Activated CD8-positive, alpha-beta memory T cell treated with anti-CD3 and anti-CD28 coated beads for 36 hours (primary cell): Measurements from ENCODE around the gene PRKAR1A. TPM values are rescaled to one million over a fixed set of nuclear protein-coding genes. Genes with fewer than 3 reads are reported as not detected.
"Not testable (repeated sequence)": the region's sequence is repeated elsewhere in the genome, so short reads cannot be mapped to it uniquely, and the experiment has no call there.

Experiments
- CTCF ChIA-PET: fragments of 350-600 bp; sonication (Branson Sonifier 250); formaldehyde crosslinking; loops from one replicate; lab custom pipeline; 2021; ENCODE audit warnings: antibody characterized with exemption; lab: Charles Lee
- POLR2A ChIA-PET: fragments of 350-600 bp; sonication (Branson Sonifier 250); formaldehyde crosslinking; loops from one replicate; lab custom pipeline; 2021; ENCODE audit warnings: antibody characterized with exemption; lab: Charles Lee
- total RNA-seq, 2 experiments: library from RNA; stranded (reverse); gene quantifications; one replicate each; pipeline ENCODE4 v1.2.3, GENCODE V29; 2021

PRKAR1A gene
- total RNA-seq, result 100 to 1,000 TPM; 181 to 182 TPM

GRCh38 chr17:68512247-68512959 lies at the start of gene PRKAR1A:
TSS of gene PRKAR1A (plus strand) at chr17:68512430. CDS start at chr17:68515400, 2,970 bp downstream.
- ChIA-PET POLR2A (interaction anchor here (0.5 to 1.5 kb wide), 4 partner anchors 10 to 543 kb away, joined by 3 to 8 read pairs (median 6); no protein-coding TSS in a partner anchor), CTCF (interaction anchor here (0.7 to 1.3 kb wide), 3 partner anchors 10 to 48 kb away, joined by 3 to 8 read pairs (median 3); no protein-coding TSS in a partner anchor)

- ChIA-PET CTCF (interaction anchor here (0.6 to 2.8 kb wide), 7 partner anchors 47 to 494 kb away, joined by 3 to 9 read pairs (median 4); partner anchors contain the start of genes AMZ2 and PRKAR1A), POLR2A (no interaction called here)
Observed at GRCh38 chr17:68463211-68464019, 48.8 kb upstream of the PRKAR1A start.

- CTCF ChIA-PET, result interaction anchor here (1.0 to 1.5 kb wide), 3 partner anchors 10 to 295 kb away, joined by 3 to 5 read pairs (median 4); no protein-coding TSS in a partner anchor
- POLR2A ChIA-PET, result no interaction called here
Observed at GRCh38 chr17:68468334-68468733, 43.9 kb upstream of the PRKAR1A start.

- ChIA-PET CTCF (interaction anchor here (1.0 to 1.5 kb wide), 3 partner anchors 9 to 296 kb away, joined by 3 to 5 read pairs (median 4); no protein-coding TSS in a partner anchor), POLR2A (no interaction called here)
Observed at GRCh38 chr17:68468788-68469187, 43.4 kb upstream of the PRKAR1A start.

- CTCF ChIA-PET, result no interaction called here
- POLR2A ChIA-PET, result no interaction called here
Observed at GRCh38 chr17:68470961-68471360, 41.3 kb upstream of the PRKAR1A start.

- CTCF ChIA-PET, result interaction anchor here (0.5 to 1.3 kb wide), 4 partner anchors 14 to 33 kb away, joined by 3 to 4 read pairs (median 4); no protein-coding TSS in a partner anchor
- POLR2A ChIA-PET, result no interaction called here
Observed at GRCh38 chr17:68480885-68481284, 31.3 kb upstream of the PRKAR1A start.

GRCh38 chr17:68482576-68483041 lies 29.6 kb upstream of the PRKAR1A start:
- CTCF ChIA-PET, result interaction anchor here (1.8 kb wide), 1 partner anchor 16 kb away, joined by 4 read pairs; no protein-coding TSS in a partner anchor
- POLR2A ChIA-PET, result no interaction called here

GRCh38 chr17:68484458-68484857 lies 27.8 kb upstream of the PRKAR1A start:
- ChIA-PET CTCF (no interaction called here), POLR2A (no interaction called here)

GRCh38 chr17:68489919-68490318 lies 22.3 kb upstream of the PRKAR1A start:
- POLR2A ChIA-PET, result no interaction called here
- CTCF ChIA-PET, result no interaction called here

- ChIA-PET POLR2A (interaction anchor here (0.7 kb wide), 1 partner anchor 8 kb away, joined by 8 read pairs; no protein-coding TSS in a partner anchor), CTCF (no interaction called here)
Observed at GRCh38 chr17:68491381-68492231, 20.6 kb upstream of the PRKAR1A start.

- POLR2A ChIA-PET, CTCF ChIA-PET: not testable (repeated sequence)
Observed at GRCh38 chr17:68492394-68493054, 19.7 kb upstream of the PRKAR1A start.

GRCh38 chr17:68495081-68495480 lies 17.1 kb upstream of the PRKAR1A start:
- ChIA-PET CTCF (interaction anchor here (0.6 to 1.0 kb wide), 2 partner anchors 29 to 314 kb away, joined by 3 to 4 read pairs; no protein-coding TSS in a partner anchor), POLR2A (interaction anchor here (0.5 kb wide), 1 partner anchor 70 kb away, joined by 3 read pairs; no protein-coding TSS in a partner anchor)

- ChIA-PET POLR2A (no interaction called here), CTCF (interaction anchor here (1.1 kb wide), 1 partner anchor 10 kb away, joined by 4 read pairs; no protein-coding TSS in a partner anchor)
Observed at GRCh38 chr17:68497885-68498319, 14.3 kb upstream of the PRKAR1A start.

- CTCF ChIA-PET, result interaction anchor here (1.1 kb wide), 1 partner anchor 11 kb away, joined by 4 read pairs; no protein-coding TSS in a partner anchor
- POLR2A ChIA-PET, result interaction anchor here (0.6 kb wide), 1 partner anchor 8 kb away, joined by 8 read pairs; no protein-coding TSS in a partner anchor
Observed at GRCh38 chr17:68498479-68499326, 13.5 kb upstream of the PRKAR1A start.

GRCh38 chr17:68499587-68499986 lies 12.6 kb upstream of the PRKAR1A start:
- ChIA-PET CTCF (no interaction called here), POLR2A (interaction anchor here (0.6 kb wide), 1 partner anchor 8 kb away, joined by 8 read pairs; no protein-coding TSS in a partner anchor)

GRCh38 chr17:68501074-68501473 lies 11.2 kb upstream of the PRKAR1A start:
- CTCF ChIA-PET, result interaction anchor here (1.2 kb wide), 1 partner anchor 20 kb away, joined by 3 read pairs; no protein-coding TSS in a partner anchor
- POLR2A ChIA-PET, result no interaction called here

GRCh38 chr17:68505951-68506350 lies 6.3 kb upstream of the PRKAR1A start:
- POLR2A ChIA-PET, result no interaction called here
- CTCF ChIA-PET, result no interaction called here
